Globus pallidus (tissue), 1 donor: Measurements from ENCODE around the gene DNAI4.

Experiments used
- DNase-seq: peaks from one replicate; pipeline ENCODE4 v3.0.0-alpha.2; 2015; ENCODE audit warnings: low spot score

Gene DNAI4

DNA sequence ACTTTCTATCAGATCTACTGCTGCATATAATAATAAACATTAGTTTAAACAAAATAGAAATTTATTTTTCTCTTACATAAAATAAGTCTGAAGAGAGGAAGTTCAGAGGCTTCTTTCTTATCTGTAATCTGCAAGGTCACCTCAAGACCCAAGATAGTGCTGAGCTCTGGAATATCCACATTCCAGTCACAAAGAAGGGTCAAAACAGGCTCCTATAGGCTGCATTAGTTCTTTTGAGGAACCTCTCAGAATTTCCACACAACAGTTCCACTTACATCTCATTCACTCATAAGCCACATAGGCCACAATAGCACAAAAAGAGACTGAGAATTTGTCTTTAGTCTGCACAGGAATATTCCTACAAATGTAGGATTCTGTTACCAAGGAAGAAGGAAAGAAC, 157.0 kb downstream of the DNAI4 start:
- no peak for DNase-seq

DNA sequence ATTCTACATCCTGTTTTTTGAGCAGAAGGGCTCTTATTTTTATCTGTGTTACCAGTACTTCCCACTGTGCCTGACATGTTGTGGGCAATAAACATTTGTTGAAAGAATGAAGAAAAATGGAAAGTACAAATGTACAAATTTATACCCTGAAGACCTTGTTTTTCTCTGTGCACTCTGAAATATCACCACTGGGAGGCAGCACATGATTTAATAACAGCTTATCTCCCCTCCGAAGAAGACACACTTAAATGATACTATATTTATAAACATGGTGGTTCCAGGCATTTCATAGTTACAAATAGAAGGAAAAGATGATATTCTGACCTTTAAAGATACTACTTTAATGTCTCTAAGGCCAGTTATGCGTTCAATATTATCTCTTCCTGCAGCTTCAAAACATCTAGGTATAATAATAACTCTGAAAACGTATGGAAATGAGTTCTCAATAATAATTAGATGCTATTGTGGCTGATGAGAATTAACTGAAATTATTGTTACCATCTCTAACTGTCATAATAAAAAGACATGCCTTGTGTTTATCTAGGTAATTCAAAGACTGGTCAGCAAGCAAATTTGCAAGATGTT, 159.6 kb downstream of the DNAI4 start:
- peak; percentile 37 for DNase-seq
